Smooth muscle cell (in vitro differentiated cells): ENCODE results near the gene DUSP7. TPM values are rescaled to one million over a fixed set of nuclear protein-coding genes. Genes with fewer than 3 reads are reported as not detected.

Source experiments
- DNase-seq: peaks from one replicate; lab custom pipeline; 2025; ENCODE audit not compliant: unreplicated experiment; lab: John Stamatoyannopoulos, UW
- H2AFZ ChIP-seq: fragments of 200-600 bp; sonication (generic); 2 replicates; pipeline ENCODE4 v1.6.0; 2016; ENCODE audit warnings: antibody characterized with exemption, low read depth, mild to moderate bottlenecking
- H3F3A ChIP-seq: fragments of 200-600 bp; sonication (generic); 2 replicates; pipeline ENCODE4 v1.6.0; 2017; ENCODE audit warnings: antibody characterized with exemption, low read depth
- H3K27ac ChIP-seq: fragments of 200-600 bp; sonication (generic); 2 replicates; pipeline ENCODE4 v1.5.1; 2016; ENCODE audit warnings: low read depth, mild to moderate bottlenecking
- H3K27me3 ChIP-seq: fragments of 200-600 bp; sonication (generic); 2 replicates; pipeline ENCODE4 v1.6.1; 2016; ENCODE audit warnings: low read depth, mild to moderate bottlenecking
- H3K36me3 ChIP-seq: fragments of 200-600 bp; sonication (generic); 2 replicates; pipeline ENCODE4 v1.5.1; 2016; ENCODE audit warnings: low read depth
- H3K4me1 ChIP-seq: fragments of 200-600 bp; sonication (generic); 2 replicates; pipeline ENCODE4 v1.5.1; 2016; ENCODE audit warnings: low read depth
- H3K4me2 ChIP-seq: fragments of 200-600 bp; sonication (generic); 2 replicates; pipeline ENCODE4 v1.6.0; 2016; ENCODE audit warnings: mild to moderate bottlenecking
- H3K4me3 ChIP-seq: fragments of 200-600 bp; sonication (generic); 2 replicates; pipeline ENCODE4 v1.5.1; 2016; ENCODE audit warnings: mild to moderate bottlenecking
- H3K79me2 ChIP-seq: fragments of 200-600 bp; sonication (generic); 2 replicates; pipeline ENCODE4 v1.6.0; 2016; ENCODE audit warnings: low read depth, mild to moderate bottlenecking
- H3K9ac ChIP-seq: fragments of 200-600 bp; sonication (generic); 2 replicates; pipeline ENCODE4 v1.6.0; 2016; ENCODE audit warnings: low read depth
- H3K9me3 ChIP-seq: fragments of 200-600 bp; sonication (generic); replicated peaks from 2 replicates; pipeline ENCODE4 v1.5.1; 2016; ENCODE audit warnings: low read depth
- H4K20me1 ChIP-seq: fragments of 200-600 bp; sonication (generic); 2 replicates; pipeline ENCODE4 v1.6.0; 2016; ENCODE audit warnings: low read depth
- CTCF ChIP-seq: fragments of 200-600 bp; sonication (generic); IDR thresholded peaks from 2 replicates; pipeline ENCODE4 v1.5.1; 2017; ENCODE audit warnings: borderline replicate concordance, mild to moderate bottlenecking, antibody characterized with exemption; ENCODE audit not compliant: insufficient read depth, poor library complexity, severe bottlenecking
- WGBS: methylation state at CpG from one replicate; pipeline ENCODE4 v1.1.7; 2016; ENCODE audit warnings: low lambda C conversion rate; 5-methylcytosine and 5-hydroxymethylcytosine counted together
- polyA plus RNA-seq: library from polyadenylated mRNA; unstranded; fragments of >200 nt; fragmentation: Nextera tagmentation; extraction: Ambion mirVana; gene quantifications from 2 replicates; pipeline ENCODE4 v1.2.1, GENCODE V29; 2016
- total RNA-seq: library from RNA; depleted of rRNA; stranded (reverse); fragments of >200 nt; gene quantifications from 2 replicates; pipeline ENCODE4 v1.2.3, GENCODE V29; 2014

DUSP7 gene
- total and polyA plus RNA-seq, 2 experiments from 2014 or later = 12.4 to 26.8 TPM

GRCh38 chr3:52059781-52060180 is 3.4 kb upstream of the DUSP7 start:
- Histone ChIP-seq H3K4me2 (no peak overlapping the region), H3K4me3 (no peak overlapping the region), H2AFZ (no peak overlapping the region), H3K9me3 (no peaks in the 10 kb centered on the region), H4K20me1 (peaks cover under 1% of the 10 kb centered on the region), H3K4me1 (peaks cover 13% of the 10 kb centered on the region), H3K36me3 (no peaks in the 10 kb centered on the region), H3K79me2 (peaks cover 17% of the 10 kb centered on the region), H3F3A (no peaks in the 10 kb centered on the region), H3K27me3 (no peaks in the 10 kb centered on the region), H3K9ac (no peak overlapping the region), H3K27ac (no peak overlapping the region)
- WGBS = 81% methylated on average over 6 of the region's 7 CpGs
- TF ChIP-seq CTCF = no peak
- no peak for DNase-seq

GRCh38 chr3:52057812-52058495 is 1.6 kb upstream of the DUSP7 start:
- peaks cover 30% of the 10 kb centered on the region for H3K79me2 ChIP-seq
- TF ChIP-seq CTCF = no peak

GRCh38 chr3:52056968-52057811 is 819 bp upstream of the DUSP7 start:
- WGBS = 2% methylated on average over 53 of the region's 55 CpGs
- H3K27me3 ChIP-seq = no peaks in the 10 kb centered on the region
- peak overlapping the region; percentile 30 for H3K9ac ChIP-seq
- peaks cover 18% of the 10 kb centered on the region for H4K20me1 ChIP-seq
- TF ChIP-seq CTCF = no peak
- DNase-seq = peak; percentile 91
- no peaks in the 10 kb centered on the region for H3K9me3 ChIP-seq
- peak overlapping the region; percentile 72 for H3K27ac ChIP-seq
- peak overlapping the region; percentile 86 for H3K4me2 ChIP-seq
- H3K4me1 ChIP-seq = peaks cover 25% of the 10 kb centered on the region
- peak overlapping the region; percentile 20 for H2AFZ ChIP-seq
- peaks cover 38% of the 10 kb centered on the region for H3K79me2 ChIP-seq
- peak overlapping the region; percentile 75 for H3K4me3 ChIP-seq
- H3K36me3 ChIP-seq = no peaks in the 10 kb centered on the region
- peaks cover 6% of the 10 kb centered on the region for H3F3A ChIP-seq

More at GRCh38 chr3:52057812-52058495, 1.6 kb upstream of the DUSP7 start:
- Histone ChIP-seq H3K9me3 (no peaks in the 10 kb centered on the region), H4K20me1 (peaks cover 18% of the 10 kb centered on the region), H3K4me1 (peaks cover 18% of the 10 kb centered on the region), H3K4me3 (peak overlapping the region; percentile 34), H3K27ac (peak overlapping the region; percentile 47), H3F3A (peaks cover 5% of the 10 kb centered on the region), H3K9ac (no peak overlapping the region), H3K27me3 (no peaks in the 10 kb centered on the region), H2AFZ (no peak overlapping the region), H3K36me3 (no peaks in the 10 kb centered on the region), H3K4me2 (peak overlapping the region; percentile 74)
- 67% methylated on average over 14 of the region's 14 CpGs for WGBS
- DNase-seq = no peak
